GM19397 (cell line): Measurements from ENCODE around the gene BIN1.
A peak's percentile ranks its signal among the peaks of the same experiment; 100 is the strongest.
"Not testable (repeated sequence)": the region's sequence is repeated elsewhere in the genome, so short reads cannot be mapped to it uniquely, and the experiment has no call there.

ENCODE experiments used
- ATAC-seq: cut with Tn5 transposase; IDR thresholded peaks from one replicate; pipeline ENCODE4 v1.9.1; 2021; ENCODE audit warnings: mild to moderate bottlenecking, moderate library complexity; ENCODE audit not compliant: unreplicated experiment

Gene BIN1

DNA sequence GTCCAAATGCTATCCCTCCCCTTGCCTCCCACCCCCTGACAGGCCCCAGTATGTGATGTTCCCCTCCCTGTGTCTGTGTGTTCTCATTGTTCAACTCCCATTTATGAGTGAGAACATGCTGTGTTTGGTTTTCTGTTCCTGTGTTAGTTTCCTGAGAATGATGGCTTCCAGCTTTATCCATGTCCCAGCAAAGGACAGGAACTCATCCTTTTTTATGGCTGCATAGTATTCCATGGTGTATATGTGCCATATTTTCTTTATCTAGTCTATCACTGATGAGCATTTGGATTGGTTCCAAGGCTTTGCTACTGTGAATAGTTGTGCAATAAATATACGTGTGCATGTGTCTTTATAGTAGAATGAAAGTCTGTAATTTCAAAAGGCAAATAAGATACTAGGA, 78.2 kb downstream of the BIN1 start:
- ATAC-seq, result not testable (repeated sequence)

DNA sequence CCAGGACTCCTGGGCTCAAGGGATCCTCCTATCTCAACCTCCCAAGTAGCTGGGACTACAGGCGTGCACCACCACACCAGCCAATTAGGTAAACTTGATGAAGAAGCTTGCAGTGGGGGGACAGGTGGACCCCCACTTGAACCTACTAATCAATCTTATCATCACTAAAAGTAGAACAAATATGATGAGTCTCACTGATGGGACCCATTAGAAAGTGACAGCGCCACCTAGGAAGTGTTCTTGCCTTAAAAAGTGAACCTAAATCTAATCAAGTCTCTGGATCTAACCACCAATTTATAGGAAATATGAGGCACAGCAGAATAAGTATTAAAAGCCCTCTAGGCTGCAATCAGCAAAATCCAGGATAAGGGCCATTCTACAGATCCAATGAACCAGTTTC, 79.2 kb downstream of the BIN1 start:
- no peak for ATAC-seq

DNA sequence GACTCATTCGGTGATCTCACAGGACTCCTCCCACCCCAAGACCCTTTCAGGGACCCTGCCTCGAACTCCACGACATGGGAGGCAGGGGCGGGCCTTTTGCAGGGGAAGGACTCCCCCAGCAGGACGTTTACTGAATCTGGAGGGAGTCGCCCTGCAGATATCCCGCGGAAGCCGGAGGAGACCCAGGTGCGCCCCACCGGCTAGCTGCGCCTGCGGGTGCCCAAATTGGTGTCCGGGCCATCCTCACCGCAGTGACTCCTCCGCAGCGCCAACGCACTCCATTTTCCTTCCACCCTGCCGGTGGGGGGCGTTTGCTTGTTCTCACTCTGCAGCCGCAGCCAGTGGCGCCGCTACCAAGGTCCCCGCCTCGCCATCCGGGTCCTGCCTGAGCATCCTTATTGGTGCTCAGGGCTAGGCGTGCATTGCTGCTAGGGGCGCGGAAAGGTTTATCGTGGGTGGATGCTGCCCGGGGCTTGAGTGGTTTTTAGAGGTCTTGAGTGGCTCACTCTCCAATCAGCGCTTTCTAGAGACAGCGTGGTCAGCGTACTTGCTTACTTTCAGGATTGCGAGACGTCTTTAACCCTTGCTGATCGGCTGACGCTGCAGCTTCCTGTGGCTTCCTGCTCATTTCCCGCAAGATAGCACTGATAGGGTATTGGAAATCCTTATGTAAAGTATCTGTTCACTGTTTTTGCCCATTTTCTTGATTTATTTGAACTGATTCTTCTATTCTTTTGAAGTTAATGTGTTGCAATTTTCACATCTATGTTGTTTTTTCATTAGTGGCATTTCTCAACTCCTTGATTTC, 81.4 kb downstream of the BIN1 start:
- ATAC-seq, result peak; percentile 95

DNA sequence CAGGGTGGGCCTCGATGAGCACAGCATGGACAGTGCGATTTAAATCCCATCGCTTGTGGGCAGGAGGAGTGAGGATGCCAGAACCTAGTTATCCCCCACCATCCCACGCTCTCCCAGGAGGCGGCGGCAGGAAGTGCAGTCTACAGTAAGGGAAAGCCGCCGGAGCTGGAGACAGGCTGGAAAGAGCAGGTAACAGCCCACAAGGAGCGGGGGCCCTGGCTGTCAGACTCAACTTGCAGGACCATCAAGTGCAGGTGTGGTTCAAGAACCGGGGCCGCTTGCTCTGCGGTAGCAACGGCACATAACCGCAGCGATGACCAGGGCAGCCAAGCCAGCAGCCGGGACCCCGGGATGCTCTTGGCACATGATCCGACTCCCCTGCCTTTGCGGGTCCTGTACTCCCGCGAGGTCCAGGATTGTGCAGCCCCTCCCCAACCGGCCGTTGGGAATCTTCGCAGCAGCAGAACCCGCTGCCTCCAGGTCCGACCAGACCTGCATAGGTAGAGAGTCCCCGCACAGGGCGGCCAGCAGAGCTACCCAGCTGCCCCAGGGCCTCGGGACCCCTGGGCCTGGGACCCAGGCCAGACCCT, 82.1 kb downstream of the BIN1 start:
- no peak for ATAC-seq

DNA sequence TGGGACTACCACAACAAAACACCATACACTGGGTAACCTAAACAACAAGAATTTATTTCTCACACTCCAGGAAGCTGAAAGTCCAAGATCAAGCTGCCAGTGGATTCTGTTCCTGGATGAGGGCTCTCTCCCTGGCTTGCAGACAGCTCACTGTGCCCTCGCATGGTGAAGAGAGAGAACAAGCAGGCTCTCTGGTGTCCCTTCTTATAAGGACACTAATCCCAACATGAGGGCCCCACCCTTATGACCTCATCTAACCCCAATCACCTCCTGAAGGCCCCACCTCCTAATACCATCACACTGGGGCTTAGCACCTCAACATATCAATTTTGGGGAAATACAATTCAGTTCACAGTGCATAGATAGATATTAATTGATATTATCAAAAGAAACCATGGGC, 83.5 kb downstream of the BIN1 start:
- ATAC-seq, result no peak

DNA sequence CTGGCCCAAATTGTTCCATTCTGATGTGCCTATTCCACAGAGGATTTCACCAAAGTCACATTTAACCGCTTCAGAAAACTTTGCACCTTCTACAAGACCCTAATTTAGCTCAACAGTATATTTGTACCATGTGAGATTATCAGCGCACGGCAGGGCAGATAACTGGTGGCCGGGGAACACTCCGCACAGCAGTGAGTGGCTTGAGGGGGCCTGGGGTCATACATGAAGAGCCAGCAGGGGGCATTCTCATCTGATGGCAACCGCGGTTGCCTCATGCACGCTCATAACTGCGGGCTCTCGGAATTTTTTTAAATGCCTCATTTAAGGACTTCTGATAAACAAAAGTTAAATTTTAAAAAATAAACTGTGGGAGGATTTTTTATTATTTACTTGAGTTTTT, 84.1 kb downstream of the BIN1 start:
- ATAC-seq, result no peak

DNA sequence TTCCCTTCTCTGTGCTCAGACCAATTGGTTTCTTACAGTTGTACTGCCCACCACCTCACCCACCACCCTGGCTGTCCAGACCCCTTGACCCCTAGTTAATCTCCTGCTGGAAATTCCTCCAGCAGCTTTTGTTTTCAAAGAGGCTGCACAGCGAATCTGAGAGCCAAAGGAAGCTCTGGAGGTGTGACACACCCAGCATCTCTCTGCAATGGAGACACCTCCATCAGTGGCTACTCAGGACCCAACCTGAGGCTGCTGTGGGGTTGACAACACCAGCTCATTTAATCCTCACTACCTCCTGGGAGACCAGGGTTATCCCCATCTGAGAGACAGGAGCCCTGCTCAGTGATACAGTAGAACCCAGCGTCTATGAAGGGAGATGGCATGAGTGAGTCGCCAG, 86.4 kb downstream of the BIN1 start:
- ATAC-seq, result no peak

DNA sequence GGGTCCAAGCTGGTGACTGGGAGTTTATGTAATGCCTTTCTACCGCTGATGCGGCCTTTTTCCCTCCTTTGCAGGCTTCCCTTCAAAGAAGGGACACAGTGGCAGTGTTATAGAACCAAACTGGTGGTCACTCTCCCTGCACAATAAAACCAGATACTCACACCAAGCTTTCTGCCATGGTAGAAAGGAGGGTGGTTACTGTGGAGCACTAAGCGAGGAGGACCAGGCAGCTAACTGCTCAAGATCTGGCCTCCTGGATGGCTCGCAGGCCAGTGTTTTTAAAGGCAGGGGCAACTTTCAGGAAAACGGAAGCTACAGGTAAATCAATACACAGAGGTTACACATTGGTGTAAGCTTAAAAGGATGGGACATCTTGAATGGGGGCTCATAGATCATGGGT, 89.4 kb downstream of the BIN1 start:
- ATAC-seq, result no peak

DNA sequence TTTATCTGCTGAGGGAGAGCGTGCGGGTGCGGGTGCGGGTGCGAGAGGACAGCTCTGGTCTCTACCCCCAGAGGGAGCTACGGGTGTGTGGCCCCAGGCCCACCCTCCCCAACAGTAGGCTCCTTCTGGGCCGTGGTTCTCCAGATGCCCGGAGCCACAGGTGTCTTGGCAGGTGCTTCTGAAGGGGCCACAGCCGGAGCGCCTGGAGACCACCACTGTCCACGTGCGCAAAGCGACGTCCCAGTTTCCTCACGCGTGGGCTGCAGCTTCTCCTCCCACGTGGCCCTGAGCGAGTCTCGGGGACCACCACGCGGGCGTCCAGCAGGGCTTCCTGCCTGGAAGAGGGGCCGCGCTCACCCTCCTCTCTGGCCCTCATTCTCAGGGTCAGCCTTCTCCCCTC, 90.6 kb downstream of the BIN1 start:
- no peak for ATAC-seq

DNA sequence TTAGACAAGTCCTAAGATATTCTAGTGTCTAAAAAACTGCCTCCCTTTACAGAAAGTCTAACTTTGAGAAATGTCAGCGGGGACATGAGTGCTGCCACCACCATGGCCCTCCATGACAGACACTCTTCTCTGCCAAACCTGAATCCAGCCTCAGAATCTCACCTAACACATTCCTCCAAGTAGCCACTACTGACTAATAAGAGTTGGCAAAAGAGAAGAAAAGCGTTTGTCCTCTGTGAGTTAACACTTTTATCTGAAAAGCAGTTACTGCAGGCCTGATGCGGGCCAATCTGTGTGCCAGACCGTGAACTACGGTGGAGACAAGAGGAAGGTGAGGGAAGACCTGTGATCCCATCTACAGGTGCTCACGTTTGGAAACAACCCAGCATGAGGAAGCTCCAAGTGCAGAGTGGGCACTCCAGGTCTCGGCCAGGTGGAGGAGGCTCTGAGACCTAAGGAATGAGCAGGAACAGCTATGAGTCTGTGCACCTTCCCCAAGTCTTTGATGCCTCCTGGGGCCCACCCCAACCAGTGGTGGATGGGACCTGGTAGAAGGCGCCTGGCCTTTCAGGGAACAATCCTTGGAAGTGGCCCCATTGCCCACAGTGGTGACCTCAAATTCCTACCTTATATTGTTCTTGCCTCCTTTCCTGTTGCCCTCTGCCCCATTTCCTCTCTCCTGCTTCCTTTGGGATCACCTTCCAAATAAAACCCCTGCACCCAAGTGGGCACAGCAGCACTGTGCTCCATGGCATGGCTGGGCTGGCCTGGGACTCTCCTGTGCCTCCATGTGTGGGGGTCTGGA, 91.6 kb downstream of the BIN1 start:
- ATAC-seq, result no peak

DNA sequence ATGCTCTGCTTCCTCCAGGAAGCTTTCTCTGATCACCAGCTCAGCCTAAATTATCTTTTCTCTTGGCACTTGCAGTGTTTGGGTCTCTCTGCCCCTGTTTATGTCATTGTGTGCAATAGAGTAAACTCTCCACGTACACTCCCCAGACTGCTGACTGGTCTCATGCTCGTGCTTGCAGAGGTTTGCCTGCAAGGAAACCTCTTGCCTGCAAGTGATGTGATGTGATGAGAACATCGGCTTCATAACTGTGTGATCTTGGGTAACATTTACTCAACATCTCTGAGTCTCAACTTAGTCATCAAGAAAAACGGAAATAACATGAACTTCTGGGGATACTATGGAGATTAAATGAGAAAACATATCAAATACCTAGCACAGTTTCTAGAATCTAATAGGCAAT, 92.3 kb downstream of the BIN1 start:
- ATAC-seq, result no peak

DNA sequence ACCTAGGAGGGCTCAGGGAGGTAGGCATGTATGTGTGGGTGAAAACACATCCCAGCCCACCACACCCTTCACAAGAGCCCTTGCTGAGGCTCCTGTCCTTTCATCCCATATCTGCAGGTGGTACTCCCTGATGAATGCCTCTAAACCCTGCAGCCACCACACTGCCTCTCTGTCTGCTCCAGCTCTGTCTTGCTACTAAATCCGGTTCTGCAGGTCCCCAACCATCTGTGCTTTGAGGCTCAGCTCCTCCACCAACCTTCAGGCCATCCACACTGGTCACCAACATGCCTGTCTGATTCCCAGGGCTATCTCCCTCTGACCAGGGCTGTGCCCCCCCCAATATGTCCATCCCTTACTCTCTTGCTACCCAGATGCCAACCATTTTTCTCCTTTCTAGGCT, 92.7 kb downstream of the BIN1 start:
- ATAC-seq, result no peak

DNA sequence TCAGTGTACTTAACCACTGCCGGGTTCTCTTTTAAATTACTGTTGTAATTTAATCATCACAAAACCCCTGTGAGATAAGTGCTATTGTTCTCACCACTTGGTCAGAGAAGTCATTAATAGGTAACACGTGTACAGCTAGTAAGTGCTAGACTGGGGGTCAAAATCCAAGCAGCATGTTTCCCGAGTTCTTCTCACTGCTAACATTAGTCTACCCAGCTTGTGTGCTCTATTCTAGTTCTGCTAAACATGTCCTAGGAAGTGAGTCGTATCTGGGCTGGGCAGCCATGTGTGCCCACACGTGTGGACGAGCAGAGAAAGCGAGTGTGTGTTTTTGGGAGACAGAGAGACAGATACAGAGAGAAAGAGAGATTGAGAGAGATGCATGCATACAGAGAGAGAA, 94.1 kb downstream of the BIN1 start:
- ATAC-seq, result no peak

DNA sequence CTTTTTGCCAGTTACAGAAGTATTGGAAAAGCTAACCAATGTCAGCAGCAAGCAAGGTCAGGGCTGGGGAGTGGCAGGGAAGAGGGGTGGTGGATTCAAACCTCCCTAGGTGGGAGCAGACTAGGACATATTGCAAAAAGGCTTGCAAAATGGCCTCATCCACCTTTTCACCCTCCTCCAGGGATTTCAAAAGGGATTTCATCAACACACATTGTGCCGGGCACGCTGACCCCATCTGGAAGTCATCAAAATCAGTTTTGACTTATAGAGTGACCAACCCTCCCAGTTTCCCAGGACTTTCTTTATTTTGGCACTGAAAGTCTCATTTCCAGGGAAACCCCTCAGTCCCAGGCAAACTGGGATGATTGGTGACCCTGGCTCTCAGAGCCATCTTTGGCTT, 94.7 kb downstream of the BIN1 start:
- no peak for ATAC-seq

DNA sequence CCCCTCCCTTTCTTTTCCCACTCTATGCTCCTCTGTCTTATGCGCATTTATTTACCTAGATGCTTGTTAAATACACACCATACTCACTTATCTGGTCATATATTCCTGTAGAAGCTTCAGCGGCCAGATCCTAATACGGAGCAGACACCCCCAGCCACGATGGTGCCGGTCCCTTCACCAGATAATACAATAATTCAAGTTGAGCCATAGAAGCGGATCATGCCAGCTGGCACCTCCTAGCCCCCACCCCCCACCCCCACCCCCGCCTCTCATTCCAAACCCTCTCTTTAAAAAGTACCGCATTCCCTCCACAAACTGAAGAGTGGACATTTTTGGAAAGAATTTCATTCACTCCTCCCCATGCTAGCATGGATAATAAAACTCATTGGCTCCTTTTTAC, 95.2 kb downstream of the BIN1 start:
- ATAC-seq, result no peak

DNA sequence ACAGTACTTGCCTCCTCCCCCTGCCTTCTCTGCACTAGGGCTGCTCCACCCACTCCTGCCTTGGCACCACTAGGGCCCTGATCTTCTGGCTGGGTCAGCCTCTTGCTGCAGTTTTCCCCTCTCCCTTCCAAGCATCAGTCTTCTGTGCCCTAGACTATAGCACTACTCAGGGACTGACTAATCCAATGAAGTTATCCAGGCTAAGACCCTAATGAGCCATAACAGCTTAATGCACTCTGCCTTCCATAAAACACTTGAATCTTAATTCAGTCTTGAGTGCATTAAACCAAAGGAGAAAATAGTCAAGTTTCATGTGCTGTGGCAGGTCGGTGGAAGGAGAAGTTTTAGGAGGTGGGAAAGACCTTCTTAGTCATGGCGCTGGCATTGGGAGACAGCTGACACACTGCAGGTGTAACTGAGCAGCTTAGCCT, 95.7 kb downstream of the BIN1 start:
- ATAC-seq, result no peak

DNA sequence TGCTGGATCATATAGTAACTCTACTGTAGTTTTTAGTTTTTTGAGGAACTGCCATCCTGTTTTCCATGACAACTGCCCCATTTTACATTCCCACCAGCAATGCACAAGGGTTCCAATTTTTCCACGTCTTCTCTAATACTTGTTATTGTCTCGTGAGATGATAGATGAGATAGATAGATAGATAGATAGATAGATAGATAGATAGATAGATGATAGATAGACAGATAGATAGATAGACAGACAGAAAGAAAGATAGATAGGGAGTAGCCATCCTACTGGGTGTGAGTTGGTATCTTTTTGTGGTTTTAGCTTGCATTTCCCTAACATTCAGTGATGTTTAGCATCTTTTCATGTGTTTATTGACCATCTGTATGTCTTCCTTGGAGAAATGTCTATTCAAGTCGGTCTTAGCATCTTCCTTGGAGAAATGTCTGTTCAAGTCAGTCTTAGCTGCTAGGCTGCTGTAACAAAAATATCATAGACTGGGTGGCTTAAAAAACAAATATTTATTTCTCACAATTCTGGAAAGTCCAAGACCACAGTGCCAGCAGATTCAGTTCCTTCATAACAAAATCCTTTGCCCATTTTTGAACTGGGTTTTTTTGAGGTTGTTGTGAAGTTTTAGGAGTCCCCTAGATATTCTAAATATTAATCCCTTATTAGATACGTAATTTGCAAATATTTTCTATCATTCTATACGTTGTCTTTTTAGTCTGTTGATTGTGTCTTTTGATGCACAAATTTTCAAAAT, 98.5 kb downstream of the BIN1 start:
- ATAC-seq, result no peak

DNA sequence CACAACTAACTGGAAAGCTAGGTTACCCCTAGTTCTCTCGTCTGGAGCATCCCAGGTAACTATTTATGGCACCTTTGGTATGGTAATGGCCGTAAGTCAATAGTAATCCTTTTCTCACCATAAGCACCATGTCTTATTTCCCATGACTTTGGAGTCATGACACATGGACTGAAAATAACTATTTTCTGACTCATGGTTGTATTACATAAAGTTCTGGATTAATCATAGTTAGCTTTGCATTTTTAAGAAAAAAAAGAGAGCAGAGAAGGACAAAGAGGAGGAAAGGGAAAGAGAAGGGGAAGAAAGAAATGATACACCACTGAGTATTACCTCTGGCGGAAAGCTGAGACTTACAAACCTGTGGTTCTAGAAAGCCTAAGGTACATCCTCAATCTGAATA, 99.3 kb downstream of the BIN1 start:
- no peak for ATAC-seq

DNA sequence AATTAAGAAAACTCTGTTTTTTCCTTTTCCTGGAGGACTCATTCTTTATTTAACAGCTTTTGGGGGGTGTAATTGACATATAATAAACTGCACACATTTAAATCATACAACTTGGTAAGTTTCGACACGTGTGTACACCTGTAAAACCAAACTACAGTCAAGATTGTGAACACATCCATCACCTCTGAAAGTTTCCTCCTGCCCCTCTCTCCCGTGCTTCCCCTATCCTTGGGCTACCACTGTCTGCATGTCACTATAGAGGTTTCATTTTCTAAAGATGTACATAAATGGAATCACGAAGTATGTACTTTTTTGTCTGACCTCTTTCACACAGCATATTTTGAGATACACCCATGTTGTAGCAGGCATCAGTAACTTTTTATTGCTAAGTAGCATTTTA, 100.0 kb downstream of the BIN1 start:
- no peak for ATAC-seq

DNA sequence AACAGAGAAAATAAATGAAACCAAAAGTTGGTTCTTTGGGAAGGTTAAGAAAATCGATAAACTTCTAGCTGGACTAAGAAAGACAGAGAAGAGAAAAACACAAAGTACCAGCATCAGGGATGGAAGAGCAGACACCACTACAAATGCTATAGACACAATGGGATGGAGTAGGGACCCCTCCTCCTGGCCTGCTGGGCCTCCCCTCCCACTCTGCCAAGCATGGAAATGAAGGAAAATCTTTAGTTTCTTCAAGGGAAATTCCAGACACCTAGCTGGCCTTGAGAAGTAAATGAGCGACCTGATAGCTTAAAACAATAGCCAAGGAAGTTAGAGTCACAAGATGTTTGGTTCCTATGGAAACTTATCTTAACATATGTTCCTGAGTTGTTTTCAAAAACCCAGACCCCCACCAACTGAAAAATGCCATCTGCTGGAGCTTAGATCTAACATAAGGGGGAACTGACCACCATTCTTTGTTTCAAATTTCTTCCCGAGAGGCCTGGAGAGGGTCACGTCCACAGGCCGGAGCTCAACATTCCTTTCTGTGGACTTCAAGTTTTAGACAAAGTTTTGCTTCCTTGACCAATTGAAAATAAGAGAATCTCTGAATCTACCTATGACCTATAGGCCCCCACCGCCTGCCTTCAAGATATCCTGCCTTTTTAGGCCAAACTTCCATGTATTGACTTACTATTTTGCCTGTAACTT, 101.9 kb downstream of the BIN1 start:
- ATAC-seq, result no peak
